Activated CD4-positive, alpha-beta T cell treated with anti-CD3 and anti-CD28 coated beads, Interleukin-2, amount 50 U/mL, for 1 hour (primary cell): Measurements from ENCODE around the gene LTBP3.

Experiments used
- DNase-seq: peaks from one replicate; pipeline ENCODE4 v3.0.0-alpha.2; 2020

LTBP3 gene

GRCh38 chr11:65492637-65493366 lies 65.4 kb downstream of the LTBP3 start:
- no peak for DNase-seq

GRCh38 chr11:65492387-65492636 lies 65.8 kb downstream of the LTBP3 start:
- DNase-seq, result no peak

GRCh38 chr11:65491614-65492386 lies 66.4 kb downstream of the LTBP3 start:
- no peak for DNase-seq

- no peak for DNase-seq
Measured at GRCh38 chr11:65491163-65491465, 67.0 kb downstream of the LTBP3 start.

GRCh38 chr11:65489706-65490320 lies 68.3 kb downstream of the LTBP3 start:
- DNase-seq, result no peak

GRCh38 chr11:65489035-65489705 lies 69.0 kb downstream of the LTBP3 start:
- DNase-seq, result no peak
